Measurements from ENCODE around the gene FBXW7.

GRCh38 chr4:152463562-152463961, 72.3 kb downstream of the FBXW7 start:
- TF ChIP-seq EZH2 (IDR thresholded peaks at IDR 0.05; ENCODE audit: borderline replicate concordance, insufficient read depth, low read depth, low read length, poor library complexity, severe bottlenecking) (no peak), CTCF (IDR thresholded peaks at IDR 0.05) (no peak)
